Nephron progenitor cell (in vitro differentiated cells): ENCODE results near the gene UBE2L6.

Source experiments
- DNase-seq: peaks from one replicate; pipeline ENCODE4 v3.0.0; 2021
- H3K27ac Mint-ChIP-seq: 2 replicates; pipeline ENCODE4 v1.8.0; 2021; ENCODE audit warnings: mild to moderate bottlenecking, moderate library complexity, mixed read lengths
- H3K27me3 Mint-ChIP-seq: 2 replicates; pipeline ENCODE4 v1.8.0; 2021; ENCODE audit warnings: mild to moderate bottlenecking, low read depth, mixed read lengths; ENCODE audit not compliant: poor library complexity
- H3K36me3 Mint-ChIP-seq: 2 replicates; pipeline ENCODE4 v1.8.0; 2021; ENCODE audit warnings: low read depth, mixed read lengths
- H3K4me1 Mint-ChIP-seq: 2 replicates; pipeline ENCODE4 v1.8.0; 2021; ENCODE audit warnings: mixed read lengths
- H3K4me3 Mint-ChIP-seq: 2 replicates; pipeline ENCODE4 v1.8.0; 2021; ENCODE audit warnings: mild to moderate bottlenecking, moderate library complexity, mixed read lengths
- H3K9me3 Mint-ChIP-seq: 2 replicates; pipeline ENCODE4 v1.8.0; 2021; ENCODE audit warnings: mild to moderate bottlenecking, moderate library complexity, mixed read lengths
- CTCF ChIP-seq: fragments of 200-600 bp; sonication (generic); IDR thresholded peaks from 2 replicates; pipeline ENCODE4 v1.5.0; 2021; ENCODE audit warnings: antibody characterized with exemption

Gene UBE2L6

GRCh38 chr11:57585301-57585700 is 17.8 kb upstream of the UBE2L6 start:
- peaks cover 31% of the 10 kb centered on the region for H3K4me1 Mint-ChIP-seq
- no peak for TF ChIP-seq CTCF
- H3K9me3 Mint-ChIP-seq = peaks cover 33% of the 10 kb centered on the region
- no peak for DNase-seq
- no peaks in the 10 kb centered on the region for H3K27me3 Mint-ChIP-seq
- peak overlapping the region; percentile 89 for H3K27ac Mint-ChIP-seq
- no peak overlapping the region for H3K4me3 Mint-ChIP-seq
- peaks cover 9% of the 10 kb centered on the region for H3K36me3 Mint-ChIP-seq

GRCh38 chr11:57584341-57584740 is 16.9 kb upstream of the UBE2L6 start:
- Mint-ChIP-seq H3K4me1 (peaks cover 31% of the 10 kb centered on the region), H3K27ac (peak overlapping the region; percentile 89), H3K9me3 (peaks cover 27% of the 10 kb centered on the region), H3K27me3 (no peaks in the 10 kb centered on the region), H3K4me3 (no peak overlapping the region), H3K36me3 (peaks cover 9% of the 10 kb centered on the region)
- no peak for TF ChIP-seq CTCF
- DNase-seq = peak; percentile 10

GRCh38 chr11:57574061-57574460 is 6.6 kb upstream of the UBE2L6 start:
- no peak for DNase-seq
- no peak overlapping the region for H3K4me3 Mint-ChIP-seq
- no peak overlapping the region for H3K27ac Mint-ChIP-seq
- no peak for TF ChIP-seq CTCF
- no peaks in the 10 kb centered on the region for H3K36me3 Mint-ChIP-seq
- peaks cover 32% of the 10 kb centered on the region for H3K4me1 Mint-ChIP-seq
- H3K27me3 Mint-ChIP-seq = peaks cover 7% of the 10 kb centered on the region
- peaks cover 4% of the 10 kb centered on the region for H3K9me3 Mint-ChIP-seq

GRCh38 chr11:57571606-57572005 is 4.1 kb upstream of the UBE2L6 start:
- peaks cover 4% of the 10 kb centered on the region for H3K27me3 Mint-ChIP-seq
- DNase-seq = no peak
- H3K36me3 Mint-ChIP-seq = no peaks in the 10 kb centered on the region
- H3K4me3 Mint-ChIP-seq = no peak overlapping the region
- H3K27ac Mint-ChIP-seq = peak overlapping the region; percentile 75
- peaks cover 4% of the 10 kb centered on the region for H3K9me3 Mint-ChIP-seq
- H3K4me1 Mint-ChIP-seq = peaks cover 50% of the 10 kb centered on the region
- no peak for TF ChIP-seq CTCF

GRCh38 chr11:57568330-57568766 is 876 bp upstream of the UBE2L6 start:
- H3K36me3 Mint-ChIP-seq = peaks cover 17% of the 10 kb centered on the region
- H3K4me3 Mint-ChIP-seq = peak overlapping the region; percentile 96

More at GRCh38 chr11:57568330-57568766, 876 bp upstream of the UBE2L6 start:
- Mint-ChIP-seq H3K27ac (peak overlapping the region; percentile 92), H3K4me1 (peaks cover 61% of the 10 kb centered on the region), H3K9me3 (no peaks in the 10 kb centered on the region), H3K27me3 (peaks cover 4% of the 10 kb centered on the region)
- TF ChIP-seq CTCF = peak; percentile 94
- DNase-seq = peak; percentile 90
